Measurements from ENCODE around the gene PEPD. TPM values are rescaled to one million over a fixed set of nuclear protein-coding genes. Genes with fewer than 3 reads are reported as not detected.

PEPD gene
- total and polyA plus RNA-seq, 2 of the 4 experiments (the other 2 are of a cell fraction) = 36.7 to 88.4 TPM

- no CpG with 5 or more reads among the region's 10 CpGs for WGBS, 2 experiments (ENCODE audit: extremely low coverage in 2 of 2, insufficient read length in 1 of 2)
- intact Hi-C loops (cut with micrococcal nuclease) (no loop called here), dilution Hi-C loops (cut with HindIII; ENCODE audit: low sequenced_read_pairs, unreplicated experiment) (no loop called here)
These were observed 174.3 kb downstream of the PEPD start for GRCh38 chr19:33347300-33347699.

More at GRCh38 chr19:33347300-33347699, 174.3 kb downstream of the PEPD start:
- Histone ChIP-seq H2AK9ac (replicated peaks; ENCODE audit: low read depth, low read length, poor library complexity) (no peak overlapping the region), H3K79me1 (ENCODE audit: low read depth in 1 of 2, low read length in 2 of 2) (no peaks in the 10 kb centered on the region), H2BK15ac (ENCODE audit: low read depth, low read length) (no peak overlapping the region), H4K20me1 (ENCODE audit: insufficient read depth, low read length) (no peaks in the 10 kb centered on the region), H3K4me2 (ENCODE audit: low read depth, low read length) (no peak overlapping the region), H4K91ac (ENCODE audit: insufficient read depth, low read depth, low read length) (no peak overlapping the region), H2AK5ac (ENCODE audit: low read depth, low read length) (no peak overlapping the region), H3K14ac (replicated peaks; ENCODE audit: low read depth, low read length) (no peak overlapping the region), H3K9me3 (ENCODE audit: control insufficient read depth, insufficient read depth, low read length) (no peaks in the 10 kb centered on the region), H3K23ac (ENCODE audit: low read depth, low read length) (no peak overlapping the region), H3K9me1 (ENCODE audit: insufficient read depth, low read length) (no peaks in the 10 kb centered on the region), H4K8ac (ENCODE audit: low read depth in 2 of 2, low read length in 2 of 2) (no peak overlapping the region), H4K5ac (ENCODE audit: low read depth, low read length) (no peak overlapping the region), H3K4me1 (ENCODE audit: control insufficient read depth, insufficient read depth, low read length) (no peaks in the 10 kb centered on the region), H2AFZ (replicated peaks; ENCODE audit: low read length, poor library complexity) (no peak overlapping the region), H3K18ac (ENCODE audit: low read depth, low read length) (no peak overlapping the region), H3K4ac (ENCODE audit: low read depth, low read length) (no peak overlapping the region), H3K4me3 (ENCODE audit: insufficient read depth, low read depth, low read length) (no peak overlapping the region), H3K9ac (ENCODE audit: low read depth, low read length) (no peak overlapping the region), H3K36me3 (ENCODE audit: control insufficient read depth, insufficient read depth, low read length) (no peaks in the 10 kb centered on the region), H2BK5ac (ENCODE audit: low read depth, low read length, poor library complexity, severe bottlenecking) (no peak overlapping the region), H2BK120ac (ENCODE audit: low read depth, low read length) (no peak overlapping the region), H3K56ac (ENCODE audit: extremely low read depth, insufficient read depth, low read length) (no peak overlapping the region), H3K27ac (ENCODE audit: insufficient read depth, low read length) (no peak overlapping the region), H3K27me3 (ENCODE audit: control insufficient read depth, insufficient read depth, low read length) (peaks cover 5% of the 10 kb centered on the region), H2BK20ac (ENCODE audit: low read depth, low read length) (no peak overlapping the region)
- no peak for ATAC-seq (ENCODE audit: low read depth)
- POLR2A ChIA-PET (ENCODE audit: unreplicated experiment) = no interaction called here
- no peak for DNase-seq
- in situ Hi-C loops (cut with MboI; ENCODE audit: low sequenced_read_pairs) = no loop called here
- no peak for TF ChIP-seq RAD21 (IDR thresholded peaks at IDR 0.05; ENCODE audit: low read length)
- no peak for TF ChIP-seq MAZ (IDR thresholded peaks at IDR 0.05; ENCODE audit: borderline replicate concordance, low read depth, low read length)
- TF ChIP-seq POLR2A (IDR thresholded peaks at IDR 0.05; ENCODE audit: low read depth, low read length) = no peak
- no peak for TF ChIP-seq RCOR1 (IDR thresholded peaks at IDR 0.05; ENCODE audit: insufficient replicate concordance, low read length)
- TF ChIP-seq CHD1 (IDR thresholded peaks at IDR 0.05; ENCODE audit: low read depth, low read length) = no peak
- TF ChIP-seq CTCF (conservative IDR thresholded peaks at IDR 0.05; ENCODE audit: low read depth, low read length) = no peak
- no peak for TF ChIP-seq ELK1 (IDR thresholded peaks at IDR 0.05; ENCODE audit: borderline replicate concordance, low read depth, low read length)
- no peak for TF ChIP-seq MXI1 (IDR thresholded peaks at IDR 0.05; ENCODE audit: borderline replicate concordance, low read depth, low read length)
- no peak for TF ChIP-seq MAFK (IDR thresholded peaks at IDR 0.05; ENCODE audit: low read depth, low read length)
- no peak for TF ChIP-seq BHLHE40 (IDR thresholded peaks at IDR 0.05; ENCODE audit: low read depth, low read length)
- TF ChIP-seq NFE2L2 (IDR thresholded peaks at IDR 0.05; ENCODE audit: low read depth, low read length) = no peak
- CTCF ChIA-PET = no interaction called here
- no TSS peak for BruUV-seq (replicated peaks)
